GM23338 (cell line): ENCODE data around the gene ZC3H8. TPM values are rescaled to one million over a fixed set of nuclear protein-coding genes. Genes with fewer than 3 reads are reported as not detected.

Experiments
- ATAC-seq: fragments of 200-7000 bp; cut with Tn5 transposase; 3 replicates; pipeline ENCODE4 v1.9.1; 2020
- DNase-seq: peaks from one replicate; pipeline ENCODE4 v3.0.0-alpha.2; 2015; ENCODE audit warnings: low spot score
- H2AFZ ChIP-seq: fragments of 200-600 bp; sonication (generic); 2 replicates; pipeline ENCODE4 v1.8.0; 2016; ENCODE audit warnings: antibody characterized with exemption, mild to moderate bottlenecking, moderate library complexity
- H3F3A ChIP-seq: fragments of 200-600 bp; sonication (generic); replicated peaks from 2 replicates; pipeline ENCODE4 v1.8.0; 2017; ENCODE audit warnings: antibody characterized with exemption, mixed run types, low read depth
- H3K27ac ChIP-seq: fragments of 200-600 bp; sonication (generic); 2 replicates; pipeline ENCODE4 v1.6.1; 2016; ENCODE audit warnings: low read depth
- H3K27me3 ChIP-seq: fragments of 200-600 bp; sonication (generic); 2 replicates; pipeline ENCODE4 v1.8.0; 2016; ENCODE audit warnings: mild to moderate bottlenecking, mixed run types, moderate library complexity; ENCODE audit not compliant: insufficient read depth
- H3K36me3 ChIP-seq: fragments of 200-600 bp; sonication (generic); 2 replicates; pipeline ENCODE4 v1.8.0; 2016; ENCODE audit warnings: mild to moderate bottlenecking; ENCODE audit not compliant: insufficient read depth
- H3K4me1 ChIP-seq: fragments of 200-600 bp; sonication (generic); 2 replicates; pipeline ENCODE4 v1.8.0; 2016; ENCODE audit warnings: mild to moderate bottlenecking, moderate library complexity; ENCODE audit not compliant: insufficient read depth
- H3K4me2 ChIP-seq: fragments of 200-600 bp; sonication (generic); 2 replicates; pipeline ENCODE4 v1.7.1; 2017; ENCODE audit warnings: mixed run types
- H3K4me3 ChIP-seq: fragments of 200-600 bp; sonication (generic); 2 replicates; pipeline ENCODE4 v1.6.1; 2016; ENCODE audit warnings: mixed run types
- H3K79me2 ChIP-seq: fragments of 200-600 bp; sonication (generic); replicated peaks from 2 replicates; pipeline ENCODE4 v1.8.0; 2017; ENCODE audit warnings: mild to moderate bottlenecking; ENCODE audit not compliant: insufficient read depth
- H3K9me2 ChIP-seq: fragments of 200-600 bp; sonication (generic); 2 replicates; pipeline ENCODE4 v1.8.0; 2017; ENCODE audit not compliant: insufficient read depth
- H4K20me1 ChIP-seq: fragments of 200-600 bp; sonication (generic); replicated peaks from 2 replicates; pipeline ENCODE4 v1.8.0; 2017; ENCODE audit warnings: mild to moderate bottlenecking; ENCODE audit not compliant: insufficient read depth
- H3K27ac Mint-ChIP-seq: 2 replicates; pipeline ENCODE4 v1.8.0; 2020; ENCODE audit warnings: inconsistent platforms, mild to moderate bottlenecking, moderate library complexity, mixed read lengths
- H3K27me3 Mint-ChIP-seq: 3 replicates; pipeline ENCODE4 v1.8.0; 2022; ENCODE audit warnings: low read depth, mild to moderate bottlenecking, moderate library complexity, mixed read lengths, inconsistent platforms; ENCODE audit not compliant: insufficient read depth, poor library complexity
- H3K36me3 Mint-ChIP-seq: 3 replicates; pipeline ENCODE4 v1.8.0; 2021; ENCODE audit warnings: low read depth, mild to moderate bottlenecking, inconsistent platforms, moderate library complexity, mixed read lengths
- H3K4me1 Mint-ChIP-seq: 3 replicates; pipeline ENCODE4 v1.8.0; 2020; ENCODE audit warnings: mild to moderate bottlenecking, inconsistent platforms, mixed read lengths
- H3K4me3 Mint-ChIP-seq: 3 replicates; pipeline ENCODE4 v1.8.0; 2021; ENCODE audit warnings: moderate library complexity, mild to moderate bottlenecking, inconsistent platforms, mixed read lengths
- H3K9me3 Mint-ChIP-seq: 3 replicates; pipeline ENCODE4 v1.8.0; 2020; ENCODE audit warnings: moderate library complexity, mild to moderate bottlenecking, inconsistent platforms, mixed read lengths
- CREB1 ChIP-seq: fragments of 250-450 bp; sonication (Bioruptor Pico); IDR thresholded peaks from 2 replicates; pipeline ENCODE4 v1.5.0; 2020; ENCODE audit warnings: low read depth, mild to moderate bottlenecking, moderate library complexity
- CTCF ChIP-seq, 2 experiments: fragments of 200-600 bp in 1 of 2; sonication (generic) in 1 of 2; conservative IDR thresholded peaks; 2 replicates each; pipeline versions ENCODE4 v1.5.1 to v1.6.1; 2016 to 2017; ENCODE audit warnings: antibody characterized with exemption in 2 of 2, low read depth in 2 of 2, mild to moderate bottlenecking in 2 of 2, moderate library complexity in 1 of 2
- EZH2 ChIP-seq: fragments of 200-600 bp; sonication (generic); IDR thresholded peaks from one replicate; pipeline ENCODE4 v1.8.0; 2017; ENCODE audit warnings: antibody characterized with exemption, mild to moderate bottlenecking, low read depth; ENCODE audit not compliant: unreplicated experiment
- EZH2phosphoT487 ChIP-seq: fragments of 200-600 bp; sonication (generic); IDR thresholded peaks from one replicate; pipeline ENCODE4 v1.8.1; 2018; ENCODE audit warnings: antibody characterized with exemption; ENCODE audit not compliant: unreplicated experiment
- JUNB ChIP-seq: IDR thresholded peaks from one replicate; pipeline ENCODE4 v1.6.1; 2016; ENCODE audit warnings: antibody characterized with exemption; ENCODE audit not compliant: unreplicated experiment
- POLR2AphosphoS5 ChIP-seq: IDR thresholded peaks from 2 replicates; pipeline ENCODE4 v1.6.1; 2016; ENCODE audit warnings: antibody characterized with exemption, low read depth
- ZNF114 ChIP-seq: fragments of 250-450 bp; sonication (Bioruptor Pico); IDR thresholded peaks from 2 replicates; pipeline ENCODE4 v1.5.0; 2020; ENCODE audit warnings: mild to moderate bottlenecking, moderate library complexity
- ZNF331 ChIP-seq: fragments of 250-450 bp; sonication (Bioruptor Pico); IDR thresholded peaks from 2 replicates; pipeline ENCODE4 v1.5.0; 2020; ENCODE audit warnings: low read depth, mild to moderate bottlenecking, moderate library complexity
- polyA plus RNA-seq: library from polyadenylated mRNA; unstranded; fragments of >200 nt; fragmentation: Nextera tagmentation; extraction: Ambion mirVana; gene quantifications from 2 replicates; pipeline ENCODE4 v1.2.1, GENCODE V29; 2016
- total RNA-seq: library from RNA; depleted of rRNA; stranded (reverse); fragments of >200 nt; shearing (Covaris generic); gene quantifications from 2 replicates; pipeline ENCODE4 v1.2.3, GENCODE V29; 2014
- TF ChIP-seq, protein P1 (sequence below): IDR thresholded peaks from 2 replicates; pipeline ENCODE4 v1.6.1; 2016; ENCODE audit warnings: antibody characterized with exemption
- TF ChIP-seq, protein P2 (sequence below): IDR thresholded peaks from one replicate; pipeline ENCODE4 v1.6.1; 2018; ENCODE audit warnings: antibody characterized with exemption; ENCODE audit not compliant: unreplicated experiment

Gene ZC3H8
- total and polyA plus RNA-seq, 2 experiments from 2014 or later: 13.3 to 42.8 TPM

GRCh38 chr2:112165296-112165695 lies 89.5 kb downstream of the ZC3H8 start:
- no peak overlapping the region for H3K27ac ChIP-seq
- DNase-seq: no peak
- H3K36me3 ChIP-seq: no peaks in the 10 kb centered on the region
- no peaks in the 10 kb centered on the region for H4K20me1 ChIP-seq
- H3F3A ChIP-seq: no peaks in the 10 kb centered on the region
- Mint-ChIP-seq H3K4me3 (no peak overlapping the region), H3K27ac (no peak overlapping the region), H3K36me3 (no peaks in the 10 kb centered on the region), H3K4me1 (no peaks in the 10 kb centered on the region; the same call in 2 of the 3 replicates), H3K9me3 (no peaks in the 10 kb centered on the region), H3K27me3 (peaks cover 10% of the 10 kb centered on the region)
- no peaks in the 10 kb centered on the region for H3K79me2 ChIP-seq
- H3K4me1 ChIP-seq: no peaks in the 10 kb centered on the region
- H3K27me3 ChIP-seq: no peaks in the 10 kb centered on the region
- no peak for ATAC-seq
- H3K4me2 ChIP-seq: no peak overlapping the region
- no peak overlapping the region for H3K4me3 ChIP-seq
- TF ChIP-seq, protein P1, sequence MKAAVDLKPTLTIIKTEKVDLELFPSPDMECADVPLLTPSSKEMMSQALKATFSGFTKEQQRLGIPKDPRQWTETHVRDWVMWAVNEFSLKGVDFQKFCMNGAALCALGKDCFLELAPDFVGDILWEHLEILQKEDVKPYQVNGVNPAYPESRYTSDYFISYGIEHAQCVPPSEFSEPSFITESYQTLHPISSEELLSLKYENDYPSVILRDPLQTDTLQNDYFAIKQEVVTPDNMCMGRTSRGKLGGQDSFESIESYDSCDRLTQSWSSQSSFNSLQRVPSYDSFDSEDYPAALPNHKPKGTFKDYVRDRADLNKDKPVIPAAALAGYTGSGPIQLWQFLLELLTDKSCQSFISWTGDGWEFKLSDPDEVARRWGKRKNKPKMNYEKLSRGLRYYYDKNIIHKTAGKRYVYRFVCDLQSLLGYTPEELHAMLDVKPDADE: no peak
- TF ChIP-seq POLR2AphosphoS5 (no peak), ZNF114 (CRISPR knock-in tag) (no peak), EZH2 (no peak), EZH2phosphoT487 (no peak), CTCF (conservative IDR thresholded peaks at IDR 0.05; ENCODE audit: low read depth in 2 of 2) (no peak), ZNF331 (CRISPR knock-in tag) (no peak), CREB1 (CRISPR knock-in tag) (no peak), JUNB (no peak)
- TF ChIP-seq, protein P2, sequence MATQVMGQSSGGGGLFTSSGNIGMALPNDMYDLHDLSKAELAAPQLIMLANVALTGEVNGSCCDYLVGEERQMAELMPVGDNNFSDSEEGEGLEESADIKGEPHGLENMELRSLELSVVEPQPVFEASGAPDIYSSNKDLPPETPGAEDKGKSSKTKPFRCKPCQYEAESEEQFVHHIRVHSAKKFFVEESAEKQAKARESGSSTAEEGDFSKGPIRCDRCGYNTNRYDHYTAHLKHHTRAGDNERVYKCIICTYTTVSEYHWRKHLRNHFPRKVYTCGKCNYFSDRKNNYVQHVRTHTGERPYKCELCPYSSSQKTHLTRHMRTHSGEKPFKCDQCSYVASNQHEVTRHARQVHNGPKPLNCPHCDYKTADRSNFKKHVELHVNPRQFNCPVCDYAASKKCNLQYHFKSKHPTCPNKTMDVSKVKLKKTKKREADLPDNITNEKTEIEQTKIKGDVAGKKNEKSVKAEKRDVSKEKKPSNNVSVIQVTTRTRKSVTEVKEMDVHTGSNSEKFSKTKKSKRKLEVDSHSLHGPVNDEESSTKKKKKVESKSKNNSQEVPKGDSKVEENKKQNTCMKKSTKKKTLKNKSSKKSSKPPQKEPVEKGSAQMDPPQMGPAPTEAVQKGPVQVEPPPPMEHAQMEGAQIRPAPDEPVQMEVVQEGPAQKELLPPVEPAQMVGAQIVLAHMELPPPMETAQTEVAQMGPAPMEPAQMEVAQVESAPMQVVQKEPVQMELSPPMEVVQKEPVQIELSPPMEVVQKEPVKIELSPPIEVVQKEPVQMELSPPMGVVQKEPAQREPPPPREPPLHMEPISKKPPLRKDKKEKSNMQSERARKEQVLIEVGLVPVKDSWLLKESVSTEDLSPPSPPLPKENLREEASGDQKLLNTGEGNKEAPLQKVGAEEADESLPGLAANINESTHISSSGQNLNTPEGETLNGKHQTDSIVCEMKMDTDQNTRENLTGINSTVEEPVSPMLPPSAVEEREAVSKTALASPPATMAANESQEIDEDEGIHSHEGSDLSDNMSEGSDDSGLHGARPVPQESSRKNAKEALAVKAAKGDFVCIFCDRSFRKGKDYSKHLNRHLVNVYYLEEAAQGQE: no peak
- H3K9me2 ChIP-seq: peaks cover 9% of the 10 kb centered on the region; the same call in 1 of the 2 replicates
- no peak overlapping the region for H2AFZ ChIP-seq
